Measurements from ENCODE around the gene SRCAP. TPM values are rescaled to one million over a fixed set of nuclear protein-coding genes. Genes with fewer than 3 reads are reported as not detected.

SRCAP gene
- total RNA-seq, 2 experiments from 2014 or later, result 57.2 to 64.7 TPM

- H3K9me3 Mint-ChIP-seq, result no peaks in the 10 kb centered on the region
- no peak for ATAC-seq
- peaks cover 25% of the 10 kb centered on the region for H3K4me1 Mint-ChIP-seq (ENCODE audit: low read depth)
- no peak overlapping the region for H3K27ac Mint-ChIP-seq
- H3K36me3 Mint-ChIP-seq (ENCODE audit: low read depth), result peaks cover 76% of the 10 kb centered on the region
- ChIA-PET POLR2A (interaction anchor here (0.6 to 3.0 kb wide), 10 partner anchors 10 to 53 kb away, joined by 3 to 13 read pairs (median 4); partner anchors contain the start of genes FBRS and SRCAP), CTCF (interaction anchor here (0.8 to 1.3 kb wide), 3 partner anchors 8 to 230 kb away, joined by 3 to 4 read pairs (median 3); no protein-coding TSS in a partner anchor)
- intact Hi-C loops (cut with micrococcal nuclease), result loop anchor here (10.0 kb wide), 1 partner anchor 53 kb away; the partner anchor contains the start of genes CFAP119 and RNF40
- DNase-seq, result no peak
- no peak for TF ChIP-seq CTCF (IDR thresholded peaks at IDR 0.05)
- no peaks in the 10 kb centered on the region for H3K27me3 Mint-ChIP-seq
- H3K4me3 Mint-ChIP-seq, result no peak overlapping the region
These were observed 12.7 kb downstream of the SRCAP start for GRCh38 chr16:30711712-30712111.

GRCh38 chr16:30715750-30716445 lies 16.9 kb downstream of the SRCAP start:
- Mint-ChIP-seq H3K9me3 (no peaks in the 10 kb centered on the region), H3K27me3 (no peaks in the 10 kb centered on the region), H3K4me3 (no peak overlapping the region), H3K36me3 (ENCODE audit: low read depth) (peaks cover 65% of the 10 kb centered on the region), H3K27ac (peak overlapping the region; percentile 89), H3K4me1 (ENCODE audit: low read depth) (peaks cover 29% of the 10 kb centered on the region)
- peak; percentile 68 for DNase-seq
- ATAC-seq, result peak; percentile 98
- intact Hi-C loops (cut with micrococcal nuclease), result loop anchor here (10.0 kb wide), 1 partner anchor 49 kb away; the partner anchor contains the start of genes CFAP119 and RNF40
- CTCF ChIA-PET, result interaction anchor here (0.7 to 2.5 kb wide), 4 partner anchors 9 to 100 kb away, joined by 3 to 6 read pairs (median 3); no protein-coding TSS in a partner anchor
- POLR2A ChIA-PET, result interaction anchor here (1.0 to 1.8 kb wide), 5 partner anchors 13 to 89 kb away, joined by 3 to 5 read pairs (median 4); partner anchors contain the start of genes PHKG2 and ZNF629
- TF ChIP-seq CTCF (IDR thresholded peaks at IDR 0.05), result no peak

GRCh38 chr16:30720086-30720485 lies 21.1 kb downstream of the SRCAP start:
- H3K27ac Mint-ChIP-seq, result no peak overlapping the region
- peaks cover 71% of the 10 kb centered on the region for H3K36me3 Mint-ChIP-seq (ENCODE audit: low read depth)
- ATAC-seq (no peak), DNase-seq (no peak)
- POLR2A ChIA-PET, result interaction anchor here (5.0 kb wide), 1 partner anchor 11 kb away, joined by 30 read pairs; no protein-coding TSS in a partner anchor
- H3K9me3 Mint-ChIP-seq, result no peaks in the 10 kb centered on the region
- intact Hi-C loops (cut with micrococcal nuclease), result no loop called here
- CTCF ChIA-PET, result interaction anchor here (0.6 kb wide), 1 partner anchor 9 kb away, joined by 3 read pairs; no protein-coding TSS in a partner anchor
- H3K27me3 Mint-ChIP-seq, result no peaks in the 10 kb centered on the region
- H3K4me1 Mint-ChIP-seq (ENCODE audit: low read depth), result peaks cover 16% of the 10 kb centered on the region
- no peak for TF ChIP-seq CTCF (IDR thresholded peaks at IDR 0.05)
- H3K4me3 Mint-ChIP-seq, result no peak overlapping the region

- Mint-ChIP-seq H3K9me3 (no peaks in the 10 kb centered on the region), H3K27me3 (no peaks in the 10 kb centered on the region), H3K4me1 (ENCODE audit: low read depth) (peaks cover 13% of the 10 kb centered on the region), H3K36me3 (ENCODE audit: low read depth) (peaks cover 73% of the 10 kb centered on the region), H3K27ac (no peak overlapping the region), H3K4me3 (no peak overlapping the region)
- no peak for TF ChIP-seq CTCF (IDR thresholded peaks at IDR 0.05)
- DNase-seq (no peak), ATAC-seq (no peak)
- POLR2A ChIA-PET, result interaction anchor here (2.0 to 5.0 kb wide), 3 partner anchors 11 to 19 kb away, joined by 5 to 30 read pairs (median 9); no protein-coding TSS in a partner anchor
- CTCF ChIA-PET, result no interaction called here
- intact Hi-C loops (cut with micrococcal nuclease), result no loop called here
These were observed 21.7 kb downstream of the SRCAP start for GRCh38 chr16:30720694-30721093.

GRCh38 chr16:30721167-30721566 lies 22.2 kb downstream of the SRCAP start:
- DNase-seq, result no peak
- H3K9me3 Mint-ChIP-seq, result no peaks in the 10 kb centered on the region
- no peaks in the 10 kb centered on the region for H3K27me3 Mint-ChIP-seq
- H3K36me3 Mint-ChIP-seq (ENCODE audit: low read depth), result peaks cover 72% of the 10 kb centered on the region
- no peak for ATAC-seq
- intact Hi-C loops (cut with micrococcal nuclease), result no loop called here
- TF ChIP-seq CTCF (IDR thresholded peaks at IDR 0.05), result no peak
- no peak overlapping the region for H3K27ac Mint-ChIP-seq
- POLR2A ChIA-PET, result interaction anchor here (1.0 to 5.0 kb wide), 5 partner anchors 9 to 26 kb away, joined by 3 to 30 read pairs (median 6); no protein-coding TSS in a partner anchor
- H3K4me1 Mint-ChIP-seq (ENCODE audit: low read depth), result peaks cover 9% of the 10 kb centered on the region
- no peak overlapping the region for H3K4me3 Mint-ChIP-seq
- CTCF ChIA-PET, result no interaction called here

Data from activated CD8-positive, alpha-beta T cell treated with anti-CD3 and anti-CD28 coated beads for 36 hours (primary cell).